Fibroblast of upper back skin (primary cell): ENCODE measurements around the gene C1orf159.
"Not testable (repeated sequence)": the region's sequence is repeated elsewhere in the genome, so short reads cannot be mapped to it uniquely, and the experiment has no call there.

Experiments used
- DNase-seq: peaks from one replicate; pipeline ENCODE4 v3.0.0-alpha.2; 2013

The C1orf159 gene

DNA sequence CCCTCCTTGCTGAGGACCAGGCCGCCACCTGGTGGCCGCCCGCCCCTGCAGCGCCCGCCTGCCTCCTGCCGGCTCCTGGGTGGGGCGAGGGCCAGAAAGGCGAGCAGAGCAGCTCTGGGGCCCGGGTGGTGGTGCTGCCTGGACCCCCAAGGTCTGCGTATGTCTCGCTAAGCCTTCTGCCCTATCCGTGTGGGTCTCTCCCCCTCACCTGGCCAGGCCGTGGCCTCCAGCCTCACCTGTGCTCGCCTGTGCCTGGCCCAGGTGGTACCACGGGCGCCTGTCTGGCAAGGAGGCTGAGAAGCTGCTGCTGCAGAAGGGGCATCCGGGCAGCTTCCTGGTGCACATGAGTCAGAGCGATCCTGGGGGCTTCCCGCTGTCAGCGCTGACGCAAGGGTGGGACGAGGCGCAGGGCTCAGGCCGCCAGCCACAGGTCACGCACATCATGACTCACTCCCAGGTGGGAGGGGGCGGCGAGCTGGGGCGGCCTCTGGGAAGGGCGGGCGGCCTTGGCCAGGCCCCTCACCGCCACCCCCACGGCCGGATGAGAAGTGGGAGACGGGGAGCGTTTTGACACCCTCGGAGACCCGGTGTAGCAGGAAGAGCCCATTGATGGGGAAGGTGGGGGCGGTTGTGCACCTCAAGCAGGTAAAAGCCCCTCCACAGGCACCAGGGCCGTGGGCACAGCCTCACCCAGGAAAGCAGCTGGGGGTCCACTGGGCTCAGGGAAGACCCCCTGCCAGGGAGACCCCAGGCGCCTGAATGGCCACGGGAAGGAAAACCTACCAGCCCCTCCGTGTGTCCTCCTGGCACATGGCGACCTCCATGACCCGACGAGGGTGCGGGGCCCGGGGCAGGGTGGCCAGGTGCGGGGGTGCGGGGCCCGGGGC lies 51.7 kb downstream of the C1orf159 start:
- peak; percentile 72 for DNase-seq

DNA sequence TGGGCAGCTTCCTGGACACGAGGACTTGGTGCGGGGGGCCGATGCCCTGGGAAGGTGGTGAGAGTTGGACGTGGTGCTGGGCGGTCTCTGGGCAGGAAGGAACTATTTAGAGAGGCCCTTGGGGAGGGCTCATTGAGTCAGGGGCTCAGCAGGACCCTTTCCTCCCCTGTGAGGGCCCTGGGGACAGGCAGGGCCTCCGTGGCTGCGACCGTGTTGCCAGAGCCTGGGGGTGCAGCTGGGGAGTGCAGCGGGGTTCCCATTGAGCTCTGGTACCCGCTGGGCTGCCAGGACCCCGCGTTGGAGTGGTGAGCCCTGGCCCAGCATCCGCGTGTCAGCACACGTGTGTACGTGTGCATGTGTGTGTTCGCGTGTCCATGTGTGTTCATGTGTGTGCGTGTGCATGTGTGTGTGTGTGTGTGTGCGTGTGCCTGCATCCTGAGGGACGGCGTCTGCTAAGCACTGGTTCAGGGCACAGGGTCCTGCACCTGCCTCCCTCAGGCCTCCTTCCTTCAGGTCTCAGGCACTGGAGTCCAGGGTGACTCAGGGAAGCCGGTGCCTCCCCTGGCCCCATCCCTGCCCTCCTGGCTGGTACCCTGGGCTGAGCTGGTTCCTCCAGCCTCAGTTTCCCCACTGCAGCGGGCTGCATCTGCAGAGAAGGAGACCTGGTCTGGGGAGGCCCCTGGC lies 52.5 kb downstream of the C1orf159 start:
- DNase-seq: no peak

DNA sequence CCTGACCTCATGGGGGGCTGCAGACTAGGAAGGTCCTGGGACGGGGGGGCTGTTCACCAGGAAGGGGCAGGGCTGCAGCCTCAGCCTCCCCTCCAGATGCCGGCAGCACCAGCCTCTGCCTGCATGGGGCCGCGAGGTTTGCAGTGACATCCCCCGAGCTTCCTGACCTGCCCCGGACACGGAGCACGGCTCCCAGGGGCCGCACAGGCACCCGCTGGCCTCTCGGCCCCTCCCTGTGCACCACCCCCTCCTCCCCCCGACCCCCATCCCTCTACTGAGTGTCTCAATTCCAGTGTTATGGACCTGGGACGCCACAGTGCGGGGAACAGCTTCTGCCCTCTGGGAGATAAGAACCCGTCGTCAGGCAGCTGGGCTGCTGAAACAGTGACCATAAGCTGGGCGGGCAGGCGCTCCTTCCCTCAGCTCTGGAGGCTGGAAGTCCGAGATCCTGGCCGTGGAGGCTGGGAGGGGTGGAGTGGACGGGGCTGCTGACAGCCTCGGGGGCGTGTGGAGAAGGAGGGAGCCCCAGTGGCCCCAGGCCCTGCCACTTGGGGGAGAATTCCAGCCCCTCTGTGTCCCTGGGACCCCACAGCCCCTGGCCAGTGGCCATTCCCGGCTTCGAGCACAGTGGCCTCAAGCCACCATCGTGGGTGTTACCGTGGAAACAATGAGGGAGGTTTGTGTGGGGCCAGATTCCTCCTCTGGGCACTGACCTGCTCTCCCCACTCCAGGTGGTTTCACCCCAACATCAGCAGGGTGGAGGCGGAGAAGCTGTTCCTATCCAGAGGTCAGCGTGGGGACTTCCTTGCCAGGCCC lies 53.3 kb downstream of the C1orf159 start:
- no peak for DNase-seq

DNA sequence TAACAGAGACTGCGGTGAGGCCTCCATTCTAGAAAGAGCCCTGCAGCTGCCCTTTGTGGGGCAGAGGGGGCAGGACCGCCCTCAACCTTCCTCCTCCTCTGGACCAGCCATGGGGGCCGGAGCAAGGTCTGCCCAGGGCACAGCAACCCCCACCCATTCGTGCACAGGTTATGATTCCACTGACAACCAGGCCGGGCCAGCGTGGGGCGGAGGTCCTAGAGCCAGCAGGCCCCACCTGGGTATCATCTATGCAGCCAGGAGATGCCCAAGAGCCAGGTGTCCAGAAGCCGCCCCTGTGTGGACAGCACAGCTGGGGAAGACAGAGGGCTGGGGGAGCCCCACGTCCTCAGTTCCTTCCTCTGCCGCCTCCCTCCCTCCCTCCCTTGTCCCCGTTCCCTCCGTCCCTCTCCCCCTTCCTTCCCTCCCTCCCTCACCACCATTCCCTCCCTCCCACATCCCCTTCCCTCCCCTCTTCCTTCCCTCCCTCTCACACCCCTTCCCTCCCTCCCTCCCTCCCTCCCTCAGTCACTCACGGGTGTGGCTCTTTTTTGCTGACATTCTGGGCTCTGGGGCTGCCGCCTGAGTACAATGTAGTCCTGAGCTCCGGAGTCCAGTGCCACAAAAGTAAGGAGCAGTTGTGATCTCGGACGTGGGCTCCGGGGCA lies 54.1 kb downstream of the C1orf159 start:
- no peak for DNase-seq

DNA sequence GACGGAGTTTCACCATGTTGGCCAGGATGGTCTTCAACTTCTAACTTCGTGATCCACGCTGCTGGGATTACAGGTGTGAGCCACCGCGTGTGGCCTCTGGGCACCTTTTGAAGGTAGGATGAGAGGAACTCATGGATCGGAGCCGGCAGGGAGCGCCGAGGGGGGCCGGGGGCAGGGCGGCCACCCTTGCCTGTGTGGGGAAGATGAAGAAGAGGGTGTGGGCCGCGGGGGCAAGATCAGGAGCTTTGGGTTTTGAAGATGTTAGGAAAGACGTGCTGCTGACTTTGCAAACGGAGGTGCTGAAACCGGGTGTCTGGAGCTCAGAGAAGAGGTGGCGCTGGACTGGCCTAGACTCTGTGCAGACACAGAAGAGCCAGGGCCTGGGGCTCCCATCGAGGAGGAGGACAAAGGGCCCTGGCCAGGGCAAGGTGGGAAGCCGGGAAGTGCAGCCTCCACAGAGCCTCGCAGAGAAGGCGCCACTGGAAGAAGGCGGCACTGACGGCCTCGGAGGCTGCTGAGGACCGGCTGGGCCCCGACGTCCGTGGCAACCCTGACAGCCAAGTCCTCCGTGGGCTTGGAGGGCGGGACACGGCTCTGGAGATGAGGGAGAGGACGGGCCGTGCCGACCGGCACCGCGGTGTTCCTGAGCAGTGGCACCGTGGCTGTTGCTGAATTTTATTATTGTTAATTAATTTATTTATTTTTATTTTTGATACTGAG lies 55.4 kb downstream of the C1orf159 start:
- DNase-seq: no peak

DNA sequence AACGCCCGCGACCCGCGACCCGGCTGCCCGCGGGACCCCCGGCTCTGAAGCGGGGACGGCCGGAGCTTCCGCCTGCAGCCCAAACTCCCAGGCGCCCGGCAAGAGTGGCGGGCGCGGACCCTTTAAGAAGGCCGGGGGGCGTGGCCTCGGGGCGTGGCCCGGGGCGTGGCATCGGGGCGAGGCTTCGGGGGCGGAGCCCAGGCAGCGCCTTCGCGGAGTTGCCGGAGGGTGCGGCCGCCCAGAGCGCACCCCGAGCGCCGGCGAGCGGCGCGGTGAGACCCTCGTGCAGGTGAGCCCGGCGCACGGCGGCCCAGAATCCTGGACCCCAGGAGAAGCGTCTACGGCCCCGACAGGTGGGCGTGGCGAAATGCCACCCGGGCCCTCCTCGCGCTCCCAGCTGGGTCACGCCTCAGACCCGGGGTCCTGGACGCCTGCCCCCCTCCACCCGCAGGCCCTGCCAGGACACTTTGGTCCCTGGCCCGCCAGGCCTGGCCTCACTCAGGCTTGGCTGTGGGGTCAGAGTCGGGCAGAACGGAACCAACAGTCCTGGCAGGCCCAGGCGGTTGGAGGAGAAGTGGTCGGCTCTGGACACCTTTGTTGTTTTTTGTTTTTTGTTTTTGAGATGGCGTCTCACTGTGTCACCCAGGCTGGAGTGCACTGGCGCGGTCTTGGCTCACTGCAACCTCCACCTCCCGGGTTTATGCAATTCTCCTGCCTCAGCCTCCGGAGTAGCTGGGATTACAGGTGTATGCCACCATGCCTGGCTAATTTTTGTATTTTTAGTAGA lies 56.2 kb downstream of the C1orf159 start:
- DNase-seq: peak; percentile 74

DNA sequence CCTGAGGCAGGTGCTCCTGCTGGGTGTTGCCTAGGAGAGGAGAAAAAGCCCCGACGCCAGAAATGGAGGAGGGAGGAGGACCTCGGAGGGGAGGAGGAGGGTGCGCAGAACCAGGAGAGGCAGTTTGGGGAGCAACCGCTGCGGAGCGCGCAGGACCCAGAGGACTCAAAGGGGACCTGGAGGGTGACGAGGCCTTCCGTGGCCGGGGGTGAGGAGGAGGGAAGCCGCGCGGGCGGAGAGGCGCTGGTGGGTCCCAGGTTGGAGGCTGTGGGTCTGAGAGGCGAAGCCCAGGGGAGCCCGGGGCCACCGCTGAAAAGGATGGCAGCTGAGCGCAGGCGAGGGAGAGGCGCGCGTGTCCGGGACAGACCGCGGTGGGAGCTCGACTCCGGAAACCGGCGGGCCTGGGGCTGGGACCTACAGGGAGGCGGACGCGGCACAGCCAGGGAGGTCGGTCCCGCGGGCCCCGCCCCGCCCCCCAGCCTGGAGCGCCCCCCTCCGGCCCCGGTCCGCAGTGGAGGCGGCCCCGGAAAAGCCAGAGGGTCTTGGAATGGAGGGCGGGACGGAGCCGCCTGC lies 56.9 kb downstream of the C1orf159 start:
- no peak for DNase-seq

DNA sequence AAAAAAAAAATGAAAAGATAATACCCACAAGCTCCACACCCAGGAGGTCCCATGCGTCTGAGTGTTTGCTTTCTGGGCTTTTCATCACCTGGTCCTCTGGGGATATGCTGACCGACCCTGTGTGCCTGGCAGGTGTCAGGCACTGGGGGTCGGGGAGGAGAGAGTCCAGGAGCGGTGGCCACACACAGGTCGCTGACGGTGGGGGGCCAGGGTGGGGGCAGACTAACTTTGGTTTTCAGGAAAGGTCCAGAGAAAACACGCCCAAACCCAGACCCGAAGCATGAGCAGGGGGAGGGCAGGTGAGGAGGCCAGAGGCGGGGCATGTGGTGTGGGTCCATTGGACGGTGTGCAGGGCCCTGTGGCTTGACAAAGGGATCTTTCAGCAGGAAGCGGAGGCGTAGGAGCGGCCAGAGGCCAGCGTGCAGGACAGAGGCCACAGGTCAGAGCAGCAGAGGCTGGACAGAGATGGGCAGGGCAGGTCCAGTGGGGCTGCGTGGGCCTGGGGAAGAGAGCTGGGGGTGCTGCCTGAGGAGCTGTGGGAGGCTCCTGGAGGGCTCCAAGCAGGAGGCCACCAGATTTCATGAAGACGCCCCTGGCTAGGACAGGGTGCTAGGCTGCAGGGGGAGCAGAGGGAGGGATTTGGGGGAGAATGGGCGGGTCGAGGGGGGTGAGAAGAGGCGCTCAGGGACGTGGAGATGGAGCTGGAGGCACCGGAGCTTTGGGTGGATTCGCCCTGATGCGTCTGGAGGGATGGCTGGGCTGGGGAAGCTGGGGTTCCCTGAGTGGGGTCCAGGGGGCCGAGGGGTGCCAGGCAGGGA lies 57.6 kb downstream of the C1orf159 start:
- no peak for DNase-seq

DNA sequence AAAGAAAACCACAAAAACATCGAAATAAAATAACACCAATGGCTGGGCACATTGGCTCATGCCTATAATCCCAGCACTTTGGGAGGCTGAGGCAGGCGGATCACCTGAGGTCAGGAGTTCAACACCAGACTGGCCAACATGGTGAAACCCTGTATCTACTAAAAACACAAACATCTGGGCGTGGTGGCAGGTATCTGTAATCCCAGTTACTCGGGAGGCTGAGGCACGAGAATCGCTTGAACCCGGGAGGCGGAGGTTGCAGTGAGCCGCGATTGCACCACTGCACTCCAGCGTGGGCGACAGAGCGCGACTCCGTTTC lies 58.2 kb downstream of the C1orf159 start:
- not testable (repeated sequence) for DNase-seq

DNA sequence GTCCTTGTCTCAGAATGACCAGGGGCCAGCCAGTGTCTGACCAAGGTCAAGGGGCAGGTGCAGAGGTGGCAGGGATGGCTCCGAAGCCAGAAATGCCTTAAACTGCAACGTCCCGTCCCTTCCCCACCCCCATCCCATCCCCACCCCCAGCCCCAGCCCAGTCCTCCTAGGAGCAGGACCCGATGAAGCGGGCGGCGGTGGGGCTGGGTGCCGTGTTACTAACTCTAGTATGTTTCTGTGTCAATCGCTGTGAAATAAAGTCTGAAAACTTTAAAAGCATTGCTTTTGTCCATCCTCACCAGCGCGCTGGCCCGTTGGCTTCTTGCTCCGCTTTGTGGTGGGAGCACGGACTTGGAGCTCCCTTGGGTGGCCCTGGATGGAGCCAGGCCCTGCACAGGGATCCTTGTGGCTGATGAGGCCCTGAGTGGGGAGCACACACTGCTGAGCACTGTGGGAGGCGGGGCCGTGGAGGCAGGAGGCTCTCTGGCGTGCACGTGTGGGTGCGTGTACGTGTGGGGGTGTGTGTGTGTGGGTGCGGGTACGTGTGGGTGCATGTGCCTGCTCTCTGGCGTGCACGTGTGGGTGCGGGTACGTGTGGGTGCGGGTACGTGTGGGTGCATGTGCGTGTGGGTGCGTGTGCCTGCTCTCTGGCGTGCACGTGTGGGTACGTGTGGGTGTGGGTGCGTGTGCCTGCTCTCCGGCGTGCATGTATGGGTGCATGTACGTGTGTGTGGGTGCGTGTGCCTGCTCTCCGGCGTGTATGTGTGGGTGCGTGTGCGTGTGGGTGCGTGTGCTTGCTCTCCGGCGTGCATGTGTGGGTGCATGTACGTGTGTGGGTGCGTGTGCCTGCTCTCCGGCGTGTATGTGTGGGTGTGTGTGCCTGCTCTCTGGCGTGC lies 59.8 kb downstream of the C1orf159 start:
- no peak for DNase-seq

DNA sequence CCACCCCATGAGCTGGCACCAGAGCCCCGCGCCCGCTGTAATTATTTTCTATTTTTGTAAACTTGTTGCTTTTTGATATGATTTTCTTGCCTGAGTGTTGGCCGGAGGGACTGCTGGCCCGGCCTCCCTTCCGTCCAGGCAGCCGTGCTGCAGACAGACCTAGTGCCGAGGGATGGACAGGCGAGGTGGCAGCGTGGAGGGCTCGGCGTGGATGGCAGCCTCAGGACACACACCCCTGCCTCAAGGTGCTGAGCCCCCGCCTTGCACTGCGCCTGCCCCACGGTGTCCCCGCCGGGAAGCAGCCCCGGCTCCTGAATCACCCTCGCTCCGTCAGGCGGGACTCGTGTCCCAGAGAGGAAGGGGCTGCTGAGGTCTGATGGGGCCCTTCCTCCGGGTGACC lies 60.9 kb downstream of the C1orf159 start:
- no peak for DNase-seq

DNA sequence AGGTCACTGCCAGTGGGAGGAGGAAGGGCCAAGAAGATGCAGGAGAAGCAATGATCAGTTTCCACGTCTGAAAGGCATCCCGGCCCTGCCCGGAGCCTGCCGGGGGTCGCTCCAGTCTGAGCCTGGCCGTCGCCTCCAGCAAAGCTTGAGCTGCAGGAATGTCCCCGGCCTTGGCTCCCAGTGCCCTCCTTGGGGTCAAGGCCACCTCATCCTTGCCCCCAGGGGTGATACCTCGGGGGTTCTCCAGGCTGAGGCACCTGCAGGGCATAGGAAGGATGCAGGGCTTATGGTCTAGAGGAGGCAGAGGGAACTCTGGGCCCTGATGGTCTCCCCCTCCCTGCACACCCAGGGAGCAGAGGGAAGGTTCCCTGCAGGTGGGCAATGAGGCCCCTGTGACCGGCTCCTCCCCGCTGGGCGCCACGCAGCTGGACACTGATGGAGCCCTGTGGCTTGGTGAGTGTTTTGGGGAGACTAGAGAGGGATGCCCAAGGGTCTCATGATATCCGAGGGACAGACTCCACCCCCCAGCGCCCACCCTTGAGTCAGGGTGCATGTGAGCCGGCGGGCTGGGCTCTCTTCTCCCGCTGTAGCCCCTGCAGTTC lies 61.7 kb downstream of the C1orf159 start:
- no peak for DNase-seq

DNA sequence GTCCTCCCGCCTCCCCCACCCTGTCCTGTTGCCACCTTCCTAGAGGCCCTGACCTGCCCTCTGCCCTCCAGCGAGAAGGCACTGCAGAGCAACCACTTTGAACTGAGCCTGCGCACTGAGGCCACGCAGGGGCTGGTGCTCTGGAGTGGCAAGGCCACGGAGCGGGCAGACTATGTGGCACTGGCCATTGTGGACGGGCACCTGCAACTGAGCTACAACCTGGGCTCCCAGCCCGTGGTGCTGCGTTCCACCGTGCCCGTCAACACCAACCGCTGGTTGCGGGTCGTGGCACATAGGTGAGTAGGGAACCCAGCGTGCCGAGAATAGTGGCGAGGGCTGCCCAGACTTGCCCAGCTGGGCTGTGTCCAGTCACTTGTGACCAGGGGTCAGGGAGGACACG lies 62.2 kb downstream of the C1orf159 start:
- DNase-seq: no peak

DNA sequence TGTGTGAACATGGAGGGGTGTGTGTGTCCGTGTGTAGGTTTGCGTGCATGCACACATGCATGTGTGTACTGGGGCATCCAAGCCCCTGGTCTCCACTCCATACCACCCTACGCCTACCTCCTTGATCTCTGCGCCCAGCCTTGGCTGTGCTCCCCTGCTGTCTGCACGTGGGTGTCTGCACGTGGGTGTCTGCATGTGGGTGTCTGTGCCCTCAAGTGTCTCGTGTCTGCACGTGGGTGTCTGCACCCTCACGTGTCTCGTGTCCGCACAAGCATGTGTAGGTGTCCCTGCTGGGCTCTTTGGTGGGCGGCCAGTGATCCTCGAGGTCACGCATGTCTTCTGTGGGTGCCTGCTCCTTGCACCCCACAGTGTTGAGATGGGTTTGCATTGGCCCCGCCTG lies 62.9 kb downstream of the C1orf159 start:
- no peak for DNase-seq

DNA sequence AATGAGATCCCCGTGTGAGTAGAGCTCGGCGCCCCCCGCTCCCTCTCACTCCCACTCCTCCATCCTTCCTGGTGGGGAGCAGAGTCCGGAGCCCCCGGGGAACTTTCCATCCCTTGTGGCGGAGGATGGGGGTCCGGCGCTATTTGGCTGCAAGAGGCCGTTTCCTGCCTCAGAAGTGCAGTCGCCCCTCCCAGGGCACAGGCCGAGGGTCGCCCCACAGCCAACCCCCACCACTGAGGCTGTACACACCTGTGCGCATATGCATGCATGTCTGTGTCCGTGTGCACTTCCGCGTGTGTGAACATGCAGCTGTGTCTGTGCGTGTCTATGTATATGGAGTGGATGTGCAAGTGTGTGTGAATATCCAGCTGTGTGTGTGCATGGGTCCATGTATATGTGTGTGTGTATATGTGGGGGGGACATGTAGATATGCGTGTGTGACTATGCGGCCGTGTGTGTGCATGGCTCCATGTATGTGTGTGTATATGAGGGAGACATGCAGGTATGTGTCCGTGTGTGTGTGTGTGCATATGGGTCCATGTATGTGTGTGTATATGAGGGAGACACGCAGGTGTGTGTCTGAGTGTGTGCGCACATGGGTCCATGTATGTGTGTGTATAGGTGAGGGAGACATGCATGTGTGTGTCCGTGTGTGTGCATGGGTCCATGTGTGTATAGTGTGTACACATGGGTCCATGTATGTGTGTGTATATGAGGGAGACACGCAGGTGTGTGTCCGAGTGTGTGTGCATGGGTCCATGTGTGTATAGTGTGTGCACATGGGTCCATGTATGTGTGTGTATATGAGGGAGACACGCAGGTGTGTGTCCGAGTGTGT lies 63.7 kb downstream of the C1orf159 start:
- DNase-seq: no peak

DNA sequence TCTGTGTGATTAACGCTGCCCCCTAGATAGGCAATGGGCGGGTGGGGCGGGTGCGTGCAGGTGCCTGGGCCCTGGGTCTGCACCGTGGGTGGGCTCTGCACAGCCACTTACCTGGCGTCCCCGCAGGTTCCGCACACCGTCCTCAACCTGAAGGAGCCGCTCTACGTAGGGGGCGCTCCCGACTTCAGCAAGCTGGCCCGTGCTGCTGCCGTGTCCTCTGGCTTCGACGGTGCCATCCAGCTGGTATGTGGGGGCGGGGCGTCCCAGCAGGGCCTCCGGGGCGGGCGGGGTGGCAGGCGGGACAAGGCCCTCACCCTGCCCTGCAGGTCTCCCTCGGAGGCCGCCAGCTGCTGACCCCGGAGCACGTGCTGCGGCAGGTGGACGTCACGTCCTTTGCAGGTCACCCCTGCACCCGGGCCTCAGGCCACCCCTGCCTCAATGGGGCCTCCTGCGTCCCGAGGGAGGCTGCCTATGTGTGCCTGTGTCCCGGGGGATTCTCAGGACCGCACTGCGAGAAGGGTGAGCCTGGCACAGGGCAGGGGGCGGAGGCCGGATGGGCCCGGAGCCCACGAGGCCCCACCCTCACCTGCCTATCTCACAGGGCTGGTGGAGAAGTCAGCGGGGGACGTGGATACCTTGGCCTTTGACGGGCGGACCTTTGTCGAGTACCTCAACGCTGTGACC lies 64.6 kb downstream of the C1orf159 start:
- no peak for DNase-seq

DNA sequence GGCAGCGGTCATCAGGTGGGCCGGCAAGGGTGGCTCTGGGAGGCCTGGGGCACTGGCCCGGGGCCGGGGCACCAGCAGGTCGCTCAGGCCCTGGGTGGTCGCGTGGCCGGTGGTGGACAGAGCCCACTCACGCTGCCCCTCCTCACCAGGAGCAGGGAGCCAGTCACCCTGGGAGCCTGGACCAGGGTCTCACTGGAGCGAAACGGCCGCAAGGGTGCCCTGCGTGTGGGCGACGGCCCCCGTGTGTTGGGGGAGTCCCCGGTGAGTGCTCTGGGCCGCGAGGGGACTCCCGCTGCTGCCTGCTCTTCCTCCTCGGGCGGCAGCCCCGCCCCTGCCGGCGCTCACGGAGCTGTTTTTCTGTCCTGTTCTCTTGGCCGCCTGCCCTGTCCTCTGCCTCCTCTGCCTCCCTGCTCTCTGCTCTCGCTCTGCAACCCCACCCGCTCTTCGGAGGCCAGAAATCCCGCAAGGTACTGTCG lies 65.3 kb downstream of the C1orf159 start:
- DNase-seq: no peak
